BJ (cell line): ENCODE results near the gene SLC8A1. TPM values are rescaled to one million over a fixed set of nuclear protein-coding genes. Genes with fewer than 3 reads are reported as not detected.

Experiments used
- CTCF ChIA-PET: fragments of 350-600 bp; formaldehyde crosslinking; extraction: SDS; loops from one replicate; lab custom pipeline; 2021; ENCODE audit warnings: antibody characterized with exemption, inconsistent platforms; lab: Yijun Ruan, JAX
- POLR2A ChIA-PET: fragments of 300-600 bp; sonication (Branson Sonifier 250); formaldehyde crosslinking; extraction: SDS; loops from one replicate; lab custom pipeline; 2021; ENCODE audit warnings: antibody characterized with exemption; lab: Charles Lee
- DNase-seq: peaks from one replicate; pipeline ENCODE4 v3.0.0-alpha.2; 2011; ENCODE audit warnings: low read depth
- H3K27me3 ChIP-seq: 2 replicates; pipeline ENCODE4 v1.6.0; 2011; ENCODE audit warnings: low read length; ENCODE audit not compliant: control insufficient read depth, insufficient read depth
- H3K36me3 ChIP-seq: 2 replicates; pipeline ENCODE4 v1.5.1; 2011; ENCODE audit warnings: low read length; ENCODE audit not compliant: control insufficient read depth, insufficient read depth
- H3K4me3 ChIP-seq: 2 replicates; pipeline ENCODE4 v1.5.1; 2011; ENCODE audit warnings: low read depth, mild to moderate bottlenecking, control low read depth, low read length
- CTCF ChIP-seq: IDR thresholded peaks from 2 replicates; pipeline ENCODE4 v1.5.1; 2011; ENCODE audit warnings: low read depth, mild to moderate bottlenecking, control low read depth, inconsistent platforms, low read length, moderate library complexity; ENCODE audit not compliant: insufficient read depth
- polyA plus RNA-seq: library from polyadenylated mRNA; depleted of rRNA; stranded (reverse); fragments of >200 nt; gene quantifications from 2 replicates; pipeline ENCODE4 v1.2.3, GENCODE V29; 2011

Gene SLC8A1
- polyA plus RNA-seq, 1 experiment = 18.5 TPM

DNA sequence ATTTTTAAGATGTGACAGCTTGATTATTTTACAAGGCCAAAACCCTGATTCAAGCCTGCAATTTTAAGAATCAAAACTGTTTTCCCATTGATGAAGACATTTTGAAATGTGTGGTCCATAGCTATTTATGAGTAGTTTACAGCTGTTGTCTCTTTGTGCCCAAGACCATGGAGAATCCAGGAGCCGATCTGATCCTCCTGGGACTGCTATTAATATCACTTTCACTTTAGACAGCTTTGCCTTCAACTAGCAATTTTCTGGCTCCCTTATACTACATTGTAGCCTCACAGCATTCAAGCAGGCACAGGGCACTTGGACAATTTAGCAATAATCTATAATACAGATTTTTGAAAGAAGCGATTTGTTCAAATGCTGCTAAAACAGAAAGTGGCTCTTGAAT lies 172.9 kb downstream of the SLC8A1 start:
- ChIA-PET POLR2A (interaction anchor here (0.6 to 1.1 kb wide), 2 partner anchors 25 to 152 kb away, joined by 3 to 5 read pairs; no protein-coding TSS in a partner anchor), CTCF (no interaction called here)
- DNase-seq = no peak

DNA sequence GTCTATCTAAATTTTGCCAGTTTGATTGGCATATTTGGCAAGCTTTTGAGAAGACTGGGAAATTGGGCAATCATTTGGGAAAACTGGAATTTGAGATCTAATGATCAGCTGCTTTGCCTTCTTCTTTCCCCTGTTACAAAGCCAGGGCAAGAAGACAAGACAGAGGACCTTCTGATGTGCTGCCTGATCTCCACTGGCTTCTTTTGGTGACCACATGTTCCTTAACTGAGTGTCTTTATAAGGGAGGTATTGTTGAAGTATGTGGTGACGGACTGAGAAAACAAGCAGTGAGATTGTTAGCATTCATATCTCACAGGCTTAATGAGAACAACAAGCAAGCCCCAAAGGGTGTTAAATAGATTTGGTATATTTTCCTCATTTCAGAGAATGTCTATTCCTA lies 175.8 kb downstream of the SLC8A1 start:
- no peak overlapping the region for H3K4me3 ChIP-seq
- DNase-seq = no peak
- CTCF ChIA-PET = interaction anchor here (0.5 kb wide), 1 partner anchor 524 kb away, joined by 4 read pairs; no protein-coding TSS in a partner anchor
- no peaks in the 10 kb centered on the region for H3K36me3 ChIP-seq
- no peak for TF ChIP-seq CTCF
- no peaks in the 10 kb centered on the region for H3K27me3 ChIP-seq
- POLR2A ChIA-PET = no interaction called here

More for the DNA sequence above, 172.9 kb downstream of the SLC8A1 start:
- Histone ChIP-seq H3K4me3 (no peak overlapping the region), H3K27me3 (no peaks in the 10 kb centered on the region), H3K36me3 (no peaks in the 10 kb centered on the region)
- no peak for TF ChIP-seq CTCF

DNA sequence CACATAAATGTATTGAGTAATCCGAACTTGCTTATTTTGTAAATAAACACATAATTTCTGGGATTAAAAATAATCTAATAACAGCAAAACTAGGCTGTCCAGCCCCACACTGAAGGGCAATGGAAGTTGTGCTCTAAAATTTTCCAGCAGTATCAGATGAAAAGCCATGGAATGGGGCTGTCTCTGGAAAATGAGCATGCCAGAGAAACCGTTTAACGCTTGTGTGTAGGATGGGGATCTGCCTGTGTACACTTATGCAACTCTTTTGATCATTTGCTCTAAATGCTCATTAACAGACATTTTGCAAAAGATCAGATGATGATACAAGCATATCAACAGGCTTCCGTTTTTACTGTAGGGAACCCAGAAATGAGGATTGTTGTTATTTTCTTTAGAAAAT lies 177.6 kb downstream of the SLC8A1 start:
- CTCF ChIA-PET = interaction anchor here (1.2 kb wide), 1 partner anchor 30 kb away, joined by 4 read pairs; no protein-coding TSS in a partner anchor
- no peak for DNase-seq
- Histone ChIP-seq H3K27me3 (no peaks in the 10 kb centered on the region), H3K4me3 (no peak overlapping the region), H3K36me3 (no peaks in the 10 kb centered on the region)
- no peak for TF ChIP-seq CTCF
- POLR2A ChIA-PET = no interaction called here

DNA sequence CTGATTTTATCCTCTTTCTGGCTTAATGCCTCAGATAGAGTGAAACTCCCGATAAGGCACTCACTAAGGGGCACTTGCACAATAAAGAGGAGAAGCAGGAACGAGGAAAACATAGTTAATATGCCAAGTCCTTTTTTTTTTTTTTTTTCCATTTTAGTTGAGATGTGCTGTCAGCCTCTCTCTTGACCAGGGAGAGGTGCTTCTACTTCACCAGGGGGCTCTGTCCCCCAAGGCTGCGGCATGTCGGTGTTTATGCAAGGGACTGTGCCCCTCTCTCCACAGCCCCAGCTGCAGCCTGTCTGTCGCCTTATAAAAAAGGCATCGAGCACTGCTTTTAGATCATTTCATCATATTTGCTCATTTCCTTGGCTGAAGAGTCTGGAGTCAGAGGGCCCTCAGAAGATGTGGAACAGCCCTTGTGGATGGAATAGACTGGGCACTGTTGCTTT lies 178.1 kb downstream of the SLC8A1 start:
- no peaks in the 10 kb centered on the region for H3K36me3 ChIP-seq
- DNase-seq = no peak
- no peak overlapping the region for H3K4me3 ChIP-seq
- ChIA-PET CTCF (no interaction called here), POLR2A (no interaction called here)
- no peaks in the 10 kb centered on the region for H3K27me3 ChIP-seq
- no peak for TF ChIP-seq CTCF

GRCh38 chr2:40271094-40271493 lies 180.8 kb downstream of the SLC8A1 start:
- no peak overlapping the region for H3K4me3 ChIP-seq
- no peak for DNase-seq
- ChIA-PET CTCF (no interaction called here), POLR2A (no interaction called here)
- no peaks in the 10 kb centered on the region for H3K36me3 ChIP-seq
- no peak for TF ChIP-seq CTCF
- H3K27me3 ChIP-seq = no peaks in the 10 kb centered on the region
